Liver (tissue), 9 donors: ENCODE results near the gene AOAH. TPM values are rescaled to one million over a fixed set of nuclear protein-coding genes. Genes with fewer than 3 reads are reported as not detected.

ENCODE experiments used
- DNase-seq: peaks from one replicate; pipeline ENCODE4 v3.0.0-alpha.2; 2017; ENCODE audit warnings: low spot score
- H3K27ac ChIP-seq, 2 donors: one replicate each; pipeline ENCODE4 v1.7.0; 2013; ENCODE audit warnings: inconsistent platforms in 2 of 2, low read length in 2 of 2, control low read depth in 1 of 2, low read depth in 1 of 2, mild to moderate bottlenecking in 1 of 2
- H3K27me3 ChIP-seq, 4 donors: one replicate each; pipeline versions ENCODE4 v1.6.1 to v1.7.0; 2013; ENCODE audit warnings: low read length in 3 of 4, inconsistent platforms in 1 of 4, mild to moderate bottlenecking in 1 of 4, moderate library complexity in 1 of 4; ENCODE audit not compliant: control insufficient read depth in 4 of 4, insufficient read depth in 4 of 4
- H3K36me3 ChIP-seq, 4 donors: one replicate each; pipeline versions ENCODE4 v1.6.1 to v1.7.0; 2013; ENCODE audit warnings: low read length in 3 of 4, mild to moderate bottlenecking in 3 of 4, low read depth in 1 of 4, moderate library complexity in 1 of 4; ENCODE audit not compliant: control insufficient read depth in 4 of 4, insufficient read depth in 3 of 4
- H3K4me1 ChIP-seq, 4 donors: one replicate each; pipeline versions ENCODE4 v1.6.1 to v1.7.0; 2013; ENCODE audit warnings: low read length in 3 of 4, mild to moderate bottlenecking in 3 of 4, moderate library complexity in 1 of 4; ENCODE audit not compliant: control insufficient read depth in 4 of 4, insufficient read depth in 4 of 4
- H3K4me3 ChIP-seq, 3 donors: one replicate each; pipeline versions ENCODE4 v1.6.1 to v1.7.0; 2013; ENCODE audit warnings: low read length in 3 of 3, control low read depth in 1 of 3, low read depth in 1 of 3, mild to moderate bottlenecking in 1 of 3
- H3K9ac ChIP-seq, 2 donors: one replicate each; pipeline ENCODE4 v1.7.0; 2013; ENCODE audit warnings: low read length in 2 of 2, mild to moderate bottlenecking in 2 of 2, moderate library complexity in 2 of 2, control low read depth in 1 of 2, low read depth in 1 of 2
- H3K9me3 ChIP-seq, 4 donors: one replicate each; pipeline versions ENCODE4 v1.6.1 to v1.7.0; 2013; ENCODE audit warnings: low read length in 3 of 4; ENCODE audit not compliant: control insufficient read depth in 4 of 4
- ATF3 ChIP-seq: IDR thresholded peaks from 2 replicates; pipeline ENCODE4 v1.6.1; 2016; ENCODE audit warnings: antibody characterized with exemption
- CTCF ChIP-seq: fragments of 150-350 bp; IDR thresholded peaks from 2 replicates; pipeline ENCODE4 v1.5.1; 2017; ENCODE audit warnings: improper control_type of control experiment, low read depth, low read length; ENCODE audit not compliant: missing input control
- EGR1 ChIP-seq, 2 donors: IDR thresholded peaks; 2 replicates each; pipeline ENCODE4 v1.6.1; 2016 to 2018; ENCODE audit warnings: antibody characterized with exemption in 2 of 2, low read depth in 2 of 2
- FOXA1 ChIP-seq: IDR thresholded peaks from 2 replicates; pipeline ENCODE4 v1.6.1; 2016; ENCODE audit warnings: antibody characterized with exemption
- FOXA2 ChIP-seq: IDR thresholded peaks from 2 replicates; pipeline ENCODE4 v1.6.1; 2016; ENCODE audit warnings: antibody characterized with exemption
- GABPA ChIP-seq, 2 donors: IDR thresholded peaks in 1 of 2; conservative IDR thresholded peaks in 1 of 2; 2 replicates each; pipeline ENCODE4 v1.6.1; 2016; ENCODE audit warnings: antibody characterized with exemption in 2 of 2, mild to moderate bottlenecking in 1 of 2, moderate library complexity in 1 of 2
- HNF4A ChIP-seq, 2 donors: conservative IDR thresholded peaks; 2 replicates each; pipeline ENCODE4 v1.6.1; 2016; ENCODE audit warnings: antibody characterized with exemption in 2 of 2, mild to moderate bottlenecking in 2 of 2
- HNF4G ChIP-seq: IDR thresholded peaks from 2 replicates; pipeline ENCODE4 v1.6.1; 2016; ENCODE audit warnings: antibody characterized with exemption
- JUND ChIP-seq, 2 donors: IDR thresholded peaks; 2 replicates each; pipeline ENCODE4 v1.6.1; 2016; ENCODE audit warnings: antibody characterized with exemption in 2 of 2
- MAX ChIP-seq: IDR thresholded peaks from 2 replicates; pipeline ENCODE4 v1.6.1; 2016; ENCODE audit warnings: antibody characterized with exemption
- NR2F2 ChIP-seq: IDR thresholded peaks from 2 replicates; pipeline ENCODE4 v1.6.1; 2016; ENCODE audit warnings: antibody characterized with exemption
- RAD21 ChIP-seq, 2 donors: IDR thresholded peaks; 2 replicates each; pipeline ENCODE4 v1.6.1; 2016; ENCODE audit warnings: antibody characterized with exemption in 2 of 2, mild to moderate bottlenecking in 2 of 2
- REST ChIP-seq: IDR thresholded peaks from 2 replicates; pipeline ENCODE4 v1.6.1; 2016; ENCODE audit warnings: antibody characterized with exemption, mild to moderate bottlenecking
- RXRA ChIP-seq, 2 donors: IDR thresholded peaks; 2 replicates each; pipeline ENCODE4 v1.6.1; 2017 to 2018; ENCODE audit warnings: antibody characterized with exemption in 2 of 2, mild to moderate bottlenecking in 1 of 2
- SP1 ChIP-seq: IDR thresholded peaks from 2 replicates; pipeline ENCODE4 v1.6.1; 2018; ENCODE audit warnings: antibody characterized with exemption, mild to moderate bottlenecking
- TAF1 ChIP-seq: conservative IDR thresholded peaks from 2 replicates; pipeline ENCODE4 v1.6.1; 2016; ENCODE audit warnings: antibody characterized with exemption, mild to moderate bottlenecking
- YY1 ChIP-seq: IDR thresholded peaks from 2 replicates; pipeline ENCODE4 v1.6.1; 2016; ENCODE audit warnings: antibody characterized with exemption, mild to moderate bottlenecking
- ZBTB33 ChIP-seq: IDR thresholded peaks from 2 replicates; pipeline ENCODE4 v1.6.1; 2016; ENCODE audit warnings: antibody characterized with exemption
- WGBS: extraction: QIAGEN DNeasy Blood & Tissue Kit; methylation state at CpG from one replicate; pipeline ENCODE4 v1.1.7; 2013; 5-methylcytosine and 5-hydroxymethylcytosine counted together
- polyA plus RNA-seq, 2 donors: library from polyadenylated mRNA; stranded (reverse) in 1 of 2; unstranded in 1 of 2; fragments of 200-250 nt in 1 of 2; fragments of >200 nt in 1 of 2; fragmentation: Nextera tagmentation in 1 of 2; extraction: Ambion mirVana in 1 of 2; gene quantifications; one replicate each; pipeline versions ENCODE4 v1.2.1 to v1.2.3, GENCODE V29; 2013 to 2015
- total RNA-seq, 2 donors: library from RNA; depleted of rRNA; stranded (reverse); fragments of >200 nt; gene quantifications; one replicate each; pipeline ENCODE4 v1.2.3, GENCODE V29; 2014
- donor health status: healthy.
- donor health status: healthy.
- donor health status: healthy.
- donor health status: healthy.
- donor health status: healthy.

AOAH gene
- total and polyA plus RNA-seq, 4 donors: 2.4 to 26.7 (median 5.8) TPM

GRCh38 chr7:36749282-36749960, 25.1 kb upstream of the AOAH start:
- Histone ChIP-seq H3K9me3 (no peaks in the 10 kb centered on the region), H3K9ac (no peak overlapping the region), H3K4me1 (peaks cover 11 to 26% (median 20%) of the 10 kb centered on the region in 4 donors), H3K27ac (no peak overlapping the region), H3K36me3 (no peaks in the 10 kb centered on the region), H3K27me3 (no peaks in the 10 kb centered on the region), H3K4me3 (no peak overlapping the region)
- TF ChIP-seq FOXA2: no peak
- no peak for TF ChIP-seq ZBTB33
- TF ChIP-seq YY1: peak; percentile 49
- no peak for DNase-seq
- WGBS: 83% methylated on average over 2 of the region's 2 CpGs

- Histone ChIP-seq H3K27me3 (no peaks in the 10 kb centered on the region), H3K27ac (peak overlapping the region; percentile 64 to 77)
- WGBS: 79% methylated on average over 7 of the region's 7 CpGs
Measured at GRCh38 chr7:36748017-36748487, 23.8 kb upstream of the AOAH start.

More at GRCh38 chr7:36748017-36748487, 23.8 kb upstream of the AOAH start:
- peak overlapping the region in 1 of 3 donors; percentile 11 for H3K4me3 ChIP-seq
- H3K36me3 ChIP-seq: no peaks in the 10 kb centered on the region
- no peak overlapping the region for H3K9ac ChIP-seq
- H3K4me1 ChIP-seq: peaks cover 11 to 26% (median 20%) of the 10 kb centered on the region in 4 donors
- TF ChIP-seq FOXA1: no peak
- no peak for TF ChIP-seq RXRA (IDR thresholded peaks at IDR 0.05)
- TF ChIP-seq EGR1 (IDR thresholded peaks at IDR 0.05; ENCODE audit: low read depth in 2 of 2): no peak
- no peak for TF ChIP-seq GABPA (IDR thresholded peaks at IDR 0.05 in 1 of 2, conservative IDR thresholded peaks at IDR 0.05 in 1 of 2)
- TF ChIP-seq ATF3: no peak
- no peak for TF ChIP-seq TAF1
- no peak for TF ChIP-seq CTCF
- TF ChIP-seq JUND (IDR thresholded peaks at IDR 0.05): no peak
- TF ChIP-seq HNF4G: no peak
- no peak for TF ChIP-seq YY1
- no peak for TF ChIP-seq MAX
- no peak for TF ChIP-seq FOXA2
- TF ChIP-seq NR2F2: no peak
- TF ChIP-seq REST: no peak
- TF ChIP-seq RAD21 (IDR thresholded peaks at IDR 0.05): no peak
- no peak for TF ChIP-seq SP1
- TF ChIP-seq HNF4A (conservative IDR thresholded peaks at IDR 0.05): no peak
- H3K9me3 ChIP-seq: no peaks in the 10 kb centered on the region
- no peak for DNase-seq
